RKO (cell line): ENCODE measurements around the gene WASF2.
"Not testable (repeated sequence)": the region's sequence is repeated elsewhere in the genome, so short reads cannot be mapped to it uniquely, and the experiment has no call there.

Experiments used
- DNase-seq: peaks from one replicate; pipeline ENCODE4 v3.0.0-alpha.2; 2016; ENCODE audit warnings: low spot score

Gene WASF2

DNA sequence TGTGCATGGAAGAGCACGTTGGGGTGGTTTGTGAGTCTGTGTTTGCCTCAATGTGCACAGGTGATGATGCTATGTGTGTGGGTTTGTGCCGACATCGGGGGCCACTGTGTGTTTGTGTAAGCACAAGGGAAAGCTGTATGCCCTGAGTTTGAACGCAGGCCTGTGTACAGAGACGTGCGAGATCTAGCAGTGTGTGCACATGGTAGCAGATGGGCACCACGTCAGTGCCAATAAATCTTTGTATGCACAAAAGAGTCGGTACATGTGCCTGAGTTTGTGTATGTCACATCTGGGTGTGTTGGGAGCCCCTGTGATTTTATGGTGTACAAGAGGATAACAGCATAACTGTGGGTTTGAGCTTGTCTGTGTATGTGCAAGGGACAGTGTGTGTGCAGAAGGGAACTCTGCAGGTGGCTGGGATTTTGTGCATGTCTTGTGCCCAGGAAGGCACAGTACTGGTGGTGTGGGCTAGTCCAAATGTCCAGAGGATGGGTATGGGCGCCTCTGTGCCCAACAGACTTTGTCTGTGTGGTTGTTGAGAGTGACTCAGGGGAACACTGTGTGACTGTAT, 32.0 kb upstream of the WASF2 start:
- no peak for DNase-seq

DNA sequence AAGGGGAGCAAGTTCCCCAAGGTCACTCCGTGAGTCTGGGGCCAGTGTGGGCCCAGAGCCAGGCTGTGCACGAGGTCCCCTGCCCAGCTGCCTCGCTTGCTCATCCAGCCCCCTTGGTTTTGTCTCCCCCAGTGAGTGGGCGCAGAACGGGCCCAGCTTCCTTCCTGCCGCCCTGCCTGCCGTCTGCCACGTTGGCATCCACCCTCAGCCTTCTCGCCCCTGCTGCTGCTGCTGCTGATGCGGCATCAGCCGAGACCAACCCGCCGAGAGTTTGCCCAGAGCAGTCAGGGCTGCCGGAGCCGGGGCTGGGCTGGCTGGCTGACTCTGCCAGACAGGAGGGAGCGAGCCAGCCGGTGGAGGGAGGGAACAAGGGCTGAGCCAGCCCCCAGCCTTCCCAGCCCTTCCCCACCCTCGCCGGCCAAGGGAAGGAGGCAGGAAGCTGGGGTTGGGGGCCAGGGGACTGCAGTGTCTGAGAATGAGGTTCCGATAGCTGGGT, 31.4 kb upstream of the WASF2 start:
- DNase-seq = no peak

DNA sequence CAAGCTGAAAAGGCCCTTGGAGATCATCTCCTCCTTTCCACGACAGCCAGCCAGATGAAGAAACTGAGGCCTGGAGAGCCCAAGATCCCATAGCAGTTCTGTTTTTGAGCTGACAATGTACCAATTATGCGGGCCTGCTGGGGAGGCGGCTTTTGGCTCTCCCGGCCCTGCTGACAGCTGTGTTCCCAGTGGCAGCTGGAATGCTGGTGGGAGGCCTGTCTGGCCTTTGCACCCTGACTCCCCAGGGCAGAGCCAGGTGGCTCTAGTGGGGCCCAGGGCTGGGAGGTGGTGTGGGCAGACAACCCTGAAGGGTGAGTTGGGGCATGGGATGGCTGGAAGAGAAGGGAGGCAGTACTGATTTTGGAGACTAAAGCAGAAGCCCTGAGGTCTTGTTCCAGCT, 30.7 kb upstream of the WASF2 start:
- DNase-seq = no peak

DNA sequence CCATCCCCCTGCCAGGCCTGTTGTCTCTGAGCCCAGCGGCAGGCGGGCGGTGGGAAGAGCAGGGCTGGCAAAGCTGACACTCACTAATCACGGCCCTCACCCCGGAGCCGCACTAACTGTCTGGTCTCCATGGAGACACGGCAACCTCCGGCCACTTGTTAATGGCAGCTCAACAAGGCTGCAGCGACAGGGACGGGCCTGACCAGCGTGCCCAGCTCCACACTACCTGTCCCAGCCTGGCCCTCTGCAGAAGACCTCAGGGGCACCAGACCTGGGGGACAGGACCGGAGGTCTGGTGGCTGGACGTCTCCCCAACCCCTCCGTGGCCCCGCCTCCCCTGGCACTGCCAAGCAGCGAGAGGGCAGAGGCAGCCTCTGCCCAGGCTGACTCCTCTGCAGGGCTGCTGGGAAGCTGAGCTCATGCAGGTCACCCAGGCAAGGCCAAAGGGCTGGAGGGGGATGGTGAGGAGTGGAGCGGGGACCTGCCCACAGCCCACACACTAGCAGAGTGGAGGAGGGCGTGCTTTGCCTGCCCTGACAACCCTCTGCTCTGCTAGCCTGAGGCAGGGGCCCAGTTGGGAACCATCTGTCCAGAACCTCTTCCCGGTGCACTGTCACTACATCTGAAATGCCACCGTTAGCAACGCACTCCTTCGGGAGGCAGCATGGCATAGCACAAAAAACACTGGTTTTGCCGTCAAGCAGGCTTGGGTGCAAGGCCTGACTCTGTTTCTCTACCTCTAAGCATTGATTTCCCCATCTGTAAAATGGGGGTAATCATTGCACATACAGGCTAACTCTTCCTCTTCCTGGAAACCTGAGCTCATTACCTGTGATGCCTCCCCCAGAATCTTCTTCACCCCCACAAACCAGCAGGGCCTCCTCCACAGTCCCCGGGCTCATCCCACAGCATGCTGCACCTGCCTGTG, 29.6 kb upstream of the WASF2 start:
- DNase-seq = no peak

DNA sequence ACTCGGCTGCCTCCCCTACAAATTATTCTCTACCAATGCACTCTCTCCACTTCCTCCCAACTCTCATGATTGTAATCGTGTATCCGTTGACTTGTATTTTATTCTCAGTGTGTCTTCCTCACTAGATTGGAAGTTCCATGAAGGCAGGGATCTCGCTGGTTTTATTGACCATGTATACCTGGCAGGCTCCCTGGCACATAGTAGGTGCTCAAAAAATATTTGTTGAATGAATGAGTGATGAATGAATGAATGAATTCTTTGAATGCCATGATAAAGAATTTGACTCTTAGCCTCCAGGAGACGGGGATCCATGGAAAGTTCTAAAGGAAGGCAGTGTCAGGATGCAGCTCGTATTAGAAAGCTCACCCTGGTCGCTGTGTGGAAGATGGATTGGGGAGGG, 28.8 kb upstream of the WASF2 start:
- no peak for DNase-seq

DNA sequence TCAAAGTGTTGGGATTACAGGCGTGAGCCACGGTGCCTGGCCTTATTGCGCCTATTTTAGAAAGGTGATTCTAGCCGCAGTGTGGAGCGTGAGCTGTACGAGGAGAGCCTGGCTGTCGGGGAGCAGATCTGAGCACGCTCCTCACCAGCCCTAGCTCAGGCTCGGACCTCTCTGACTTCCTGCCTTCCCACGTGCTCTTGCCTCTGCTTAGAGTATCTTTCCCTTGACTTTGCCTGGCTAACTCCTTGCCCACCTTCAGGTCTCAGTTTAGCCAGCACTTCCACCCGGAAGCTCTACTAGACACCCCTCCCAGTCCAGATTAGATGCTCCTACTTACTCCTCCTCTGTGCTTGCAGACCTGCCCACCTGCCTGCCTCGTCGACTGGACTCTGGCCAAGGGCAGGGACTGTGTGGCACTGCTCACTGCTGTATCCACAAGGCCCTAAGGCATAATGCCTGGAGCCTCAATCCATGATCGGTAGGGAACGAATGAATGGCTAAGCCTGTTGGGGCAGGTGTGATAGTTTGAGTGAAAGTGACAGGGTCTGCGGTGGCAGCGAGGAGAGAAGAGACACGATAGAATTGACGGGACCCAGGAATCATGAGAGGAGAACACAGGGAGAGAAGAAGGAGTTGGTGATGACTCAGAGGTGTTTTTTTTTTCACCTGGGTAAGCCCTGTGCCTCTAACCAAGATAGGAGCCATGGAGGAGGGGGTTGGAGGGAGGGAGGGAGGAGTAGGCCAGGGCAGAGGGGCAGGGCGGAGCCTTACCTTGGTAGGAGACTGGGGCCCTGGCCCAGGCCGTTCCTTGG, 28.1 kb upstream of the WASF2 start:
- DNase-seq = no peak

DNA sequence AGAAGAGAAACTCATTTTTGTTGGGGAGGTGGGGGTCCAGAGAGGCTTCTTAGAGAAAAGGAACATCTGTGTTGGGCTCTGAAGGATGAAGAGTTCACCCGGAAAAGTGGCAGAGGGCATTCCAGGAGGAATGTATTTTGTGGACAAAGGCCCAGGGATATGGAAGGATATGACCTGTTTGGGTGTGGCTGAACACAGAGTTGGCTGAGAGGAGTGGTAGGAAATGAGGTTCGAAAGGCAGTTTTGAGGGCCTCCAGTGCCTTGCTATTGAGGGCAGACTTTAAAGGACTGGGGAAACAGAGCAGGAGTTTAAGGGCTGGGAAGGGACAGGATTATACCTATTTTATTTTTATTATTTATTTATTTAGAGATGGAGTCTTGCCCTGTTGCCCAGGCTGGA, 27.3 kb upstream of the WASF2 start:
- DNase-seq = no peak

DNA sequence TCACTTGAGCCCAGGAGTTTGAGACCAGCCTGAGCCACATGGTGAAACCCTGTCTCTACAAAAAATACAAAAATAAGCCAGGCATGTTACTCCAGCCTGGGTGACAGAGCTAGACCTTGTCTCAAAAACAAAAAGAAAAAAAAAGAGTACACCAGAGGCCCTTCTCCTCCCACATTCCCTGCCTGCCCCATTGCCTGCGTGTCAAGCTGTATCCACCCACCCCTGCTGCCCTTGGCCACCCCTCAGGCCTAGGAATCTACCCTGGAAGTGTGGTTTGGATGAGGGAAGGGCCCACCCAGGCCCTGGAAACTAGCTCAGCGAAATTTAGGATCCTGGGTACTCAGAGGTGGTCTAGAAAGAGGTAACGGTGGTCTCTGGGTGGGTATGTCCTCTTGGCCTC, 25.7 kb upstream of the WASF2 start:
- no peak for DNase-seq

DNA sequence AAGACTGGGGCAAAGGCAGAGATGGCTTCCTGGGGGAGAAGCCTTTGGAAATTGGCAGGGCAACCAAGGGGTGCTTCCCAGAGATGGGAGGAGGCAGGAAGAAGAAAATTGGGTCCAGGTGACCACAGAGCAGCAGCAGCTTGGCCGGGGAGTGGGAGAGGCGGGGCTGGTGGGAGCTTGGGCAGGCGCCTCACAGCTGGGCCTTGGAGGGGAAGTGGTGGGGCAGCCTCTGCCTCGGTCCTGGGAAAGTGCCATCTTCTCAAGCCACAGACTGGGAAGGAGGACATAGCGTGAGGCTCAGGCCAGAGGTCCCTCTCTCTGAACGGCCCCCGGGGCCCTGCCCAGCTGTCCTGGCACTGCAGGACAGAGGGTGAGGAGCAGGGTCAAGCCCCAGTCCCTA, 24.0 kb upstream of the WASF2 start:
- DNase-seq = no peak

DNA sequence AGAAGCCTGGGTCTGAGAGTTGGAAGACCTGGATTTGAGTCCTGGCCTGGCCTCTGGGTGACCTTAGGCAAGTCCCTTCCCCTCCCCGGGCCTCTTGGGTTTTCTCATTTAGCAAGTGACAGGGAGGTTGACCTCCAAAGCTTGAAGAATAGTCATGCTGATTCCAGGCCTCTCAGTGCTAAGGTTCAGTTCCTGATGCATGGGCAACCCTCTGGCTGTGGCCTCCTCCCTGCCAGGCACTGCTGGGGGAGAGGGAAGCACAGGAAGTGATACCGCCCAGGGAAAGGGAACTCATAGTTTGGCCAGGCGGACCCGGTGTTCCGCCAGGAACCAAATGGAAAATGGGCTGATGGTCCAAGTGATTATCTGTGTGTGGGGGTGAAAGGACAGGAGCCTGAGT, 23.6 kb upstream of the WASF2 start:
- DNase-seq = no peak

DNA sequence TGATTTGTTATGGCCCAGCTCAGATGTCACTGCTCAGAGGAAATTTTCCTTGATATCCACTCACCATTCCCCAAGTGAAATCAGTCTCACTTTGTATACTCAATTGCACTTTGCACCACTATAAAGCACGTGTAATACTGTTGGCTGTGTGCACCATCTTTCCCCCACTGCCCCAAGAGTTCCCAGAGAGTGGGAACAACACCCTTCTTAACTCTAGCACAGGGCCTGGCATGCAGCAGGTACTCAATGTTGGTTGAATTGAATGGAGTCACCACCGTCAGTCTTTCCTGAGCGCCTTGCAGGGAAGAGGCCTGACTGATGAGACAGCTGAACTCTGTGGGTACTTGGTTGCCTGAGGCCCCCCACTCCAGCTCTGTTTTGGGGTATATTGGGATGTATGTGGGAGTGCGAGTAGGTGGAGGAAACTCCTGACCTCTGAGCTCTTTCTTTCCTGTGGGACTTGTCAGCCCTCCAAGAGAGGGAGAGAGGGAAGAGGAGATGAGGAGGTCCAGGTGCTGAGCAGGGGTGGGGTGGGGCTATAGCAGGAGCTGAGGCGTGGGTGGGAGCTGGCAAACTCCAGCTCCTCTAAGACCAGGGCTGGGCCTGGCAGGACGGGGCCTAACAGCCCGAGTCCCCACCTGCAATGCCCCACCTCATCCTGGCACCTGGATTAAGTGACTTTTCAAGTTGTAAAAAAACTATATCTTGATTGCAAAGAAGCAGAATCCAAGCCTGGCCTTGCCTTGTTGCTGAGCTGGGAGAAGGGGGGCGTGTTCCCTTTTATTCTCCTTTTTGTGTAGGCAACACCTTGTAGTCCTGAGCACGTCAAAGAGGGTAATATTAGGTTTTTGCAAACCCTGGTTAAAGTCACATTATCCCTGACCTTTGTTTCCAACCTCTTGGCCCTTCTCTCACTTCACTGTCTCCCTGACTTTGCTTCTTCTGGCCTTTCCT, 19.4 kb upstream of the WASF2 start:
- DNase-seq = no peak

DNA sequence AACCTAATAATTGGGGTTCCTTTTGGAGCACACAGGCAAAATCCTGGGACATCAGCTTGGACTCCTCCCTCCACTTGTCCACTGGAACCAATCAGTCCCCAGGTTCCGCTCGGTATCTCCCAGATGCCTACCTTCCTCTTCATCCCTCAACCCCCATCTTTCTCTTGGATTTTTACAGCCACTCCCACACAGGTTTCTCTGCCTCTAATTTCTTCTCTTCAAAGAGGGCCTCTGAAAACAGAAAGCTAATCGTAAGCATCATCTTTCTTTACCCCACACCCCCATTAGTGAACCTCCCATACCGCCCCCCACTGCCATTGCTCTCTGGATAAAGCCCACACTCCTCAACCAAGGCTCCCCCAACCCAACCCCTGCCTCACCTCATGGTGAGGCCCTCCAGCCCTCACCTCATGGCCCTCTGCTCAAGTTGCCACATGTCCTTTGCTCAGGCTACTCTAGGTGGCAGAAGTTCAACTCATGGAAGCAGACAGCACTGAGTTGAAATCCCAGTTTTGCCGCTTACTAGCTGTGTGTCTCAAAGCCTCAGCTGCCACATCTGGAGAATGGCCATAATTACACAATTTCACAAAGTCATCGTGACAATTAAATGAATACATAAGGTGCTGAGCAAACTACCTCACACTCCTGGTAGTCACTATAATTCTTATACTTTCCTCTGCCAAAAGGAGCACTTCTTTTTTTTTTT, 18.1 kb upstream of the WASF2 start:
- DNase-seq = peak; percentile 30

DNA sequence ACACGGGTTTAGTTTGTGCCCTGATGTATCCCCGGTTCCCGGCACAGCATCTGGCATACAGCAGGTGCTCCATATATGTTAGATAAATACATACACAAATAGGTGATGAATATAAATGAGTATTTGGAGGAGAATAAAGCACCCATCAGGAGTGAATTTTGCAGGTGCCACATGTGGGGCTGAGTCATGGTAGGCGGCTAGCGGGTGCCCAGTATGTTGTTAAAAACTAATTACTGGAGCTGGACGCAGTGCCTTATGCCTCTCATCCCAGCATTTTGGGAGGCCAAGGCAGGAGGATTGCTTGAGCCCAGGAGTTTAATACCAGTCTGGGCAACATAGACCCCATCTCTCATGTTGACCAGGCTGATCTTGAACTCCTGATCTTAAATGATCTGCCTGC, 16.7 kb upstream of the WASF2 start:
- no peak for DNase-seq

DNA sequence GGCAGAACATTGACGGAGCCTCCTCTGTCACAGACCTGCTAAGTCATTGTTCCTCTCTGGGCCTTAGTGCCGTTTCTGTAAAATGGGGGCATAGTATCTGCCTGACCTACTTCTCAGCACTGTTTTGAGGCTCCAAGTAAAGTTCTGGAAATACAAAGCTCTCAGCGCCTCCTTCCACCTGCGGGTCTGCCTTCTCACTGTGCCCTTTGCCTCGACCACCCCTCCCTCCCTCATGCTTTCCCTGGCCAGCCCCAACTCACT, 15.4 kb upstream of the WASF2 start:
- no peak for DNase-seq

DNA sequence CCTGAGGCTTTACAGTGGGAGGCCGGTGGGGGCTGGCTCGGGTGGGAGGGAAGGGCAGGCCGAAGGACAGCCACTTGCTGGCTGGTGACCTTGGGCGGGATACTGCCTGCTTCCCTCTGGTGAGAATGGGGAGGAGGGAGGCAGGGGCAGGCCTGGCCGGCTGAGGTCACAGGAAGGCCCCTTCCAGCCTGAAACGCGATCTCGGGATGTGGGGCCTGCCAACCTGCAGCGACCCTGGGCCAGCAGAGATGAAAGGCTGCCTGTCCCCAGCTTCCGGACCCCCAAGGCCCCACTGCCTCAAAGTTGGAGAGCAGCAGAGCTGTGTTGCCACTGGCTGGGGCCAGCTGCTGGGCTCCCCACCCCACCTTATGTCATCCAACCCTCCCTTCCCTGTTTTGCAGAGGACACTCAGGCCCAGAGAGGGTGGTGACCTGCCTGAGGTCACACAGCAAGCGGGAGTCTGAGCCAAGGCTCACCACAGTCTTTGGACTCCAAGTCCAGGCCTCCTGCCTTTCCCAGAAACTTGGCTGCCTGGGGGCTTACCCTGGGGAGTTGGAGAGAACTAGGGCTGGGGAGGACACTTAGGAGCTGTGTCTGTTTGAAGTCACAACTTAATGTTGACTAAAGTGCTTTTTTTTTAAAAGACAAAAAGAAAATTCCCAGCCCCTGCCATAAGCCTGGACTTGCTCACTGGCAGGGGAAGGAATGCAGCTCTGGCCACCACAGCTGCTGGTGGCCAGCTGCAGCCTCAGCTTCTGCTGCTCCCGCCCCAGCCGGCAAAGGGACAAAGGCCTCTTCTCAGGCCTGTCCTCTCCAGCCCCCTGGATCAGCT, 14.8 kb upstream of the WASF2 start:
- DNase-seq = no peak

DNA sequence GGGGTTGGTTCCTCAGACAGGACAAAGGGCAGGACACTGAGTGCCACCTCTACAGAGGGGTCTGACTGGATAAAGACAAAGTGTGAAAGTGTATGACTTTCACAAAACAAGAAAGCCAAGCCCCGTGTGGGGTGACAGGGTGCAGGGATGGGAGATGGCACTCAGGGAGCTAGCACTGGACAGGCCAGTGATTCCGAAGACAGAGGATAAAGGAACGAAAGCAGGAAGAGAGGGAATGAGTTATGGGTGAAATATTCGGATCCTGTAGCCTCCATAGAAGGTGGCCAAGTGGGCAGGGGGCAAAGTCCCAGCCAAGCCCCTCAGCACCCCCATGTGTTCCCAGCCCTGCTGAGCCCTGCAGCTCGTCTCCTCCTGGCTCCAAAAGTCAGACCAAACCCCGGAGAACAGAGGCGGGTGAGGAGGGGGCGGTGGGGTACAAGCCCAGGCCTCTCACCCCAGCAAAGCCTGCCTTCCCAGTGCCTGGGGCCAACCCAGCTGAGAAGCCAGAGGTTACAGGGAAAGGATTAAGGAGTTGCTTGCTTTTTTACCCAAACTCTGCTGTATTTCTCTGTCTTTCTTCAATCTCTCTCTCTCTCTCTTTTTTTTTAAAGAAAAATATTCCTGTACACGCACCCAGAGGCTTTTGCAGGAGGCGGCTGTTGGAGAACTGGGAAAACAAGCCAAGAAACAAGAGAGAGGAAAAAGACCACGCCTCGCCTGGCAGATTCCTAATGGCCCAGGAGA, 14.0 kb upstream of the WASF2 start:
- DNase-seq = no peak

DNA sequence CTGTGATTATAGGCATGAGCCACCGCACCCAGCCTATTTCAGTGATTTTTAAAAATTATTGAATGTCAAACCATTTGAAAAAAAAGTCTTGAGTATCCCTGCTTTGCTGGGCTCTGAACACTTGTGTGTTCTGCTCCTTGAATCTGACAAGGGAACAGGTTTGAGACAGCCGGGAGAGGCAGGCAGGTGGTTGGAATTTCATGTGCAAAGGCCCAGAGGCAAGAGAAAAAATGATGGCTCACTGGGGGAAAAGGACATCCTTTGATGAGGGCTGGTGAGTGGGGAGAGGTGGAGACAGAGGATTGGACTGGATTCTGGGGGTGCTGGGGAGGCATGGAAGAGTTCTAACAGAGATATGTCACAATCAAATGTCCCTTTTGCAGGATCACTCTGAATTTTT, 13.1 kb upstream of the WASF2 start:
- DNase-seq = no peak

DNA sequence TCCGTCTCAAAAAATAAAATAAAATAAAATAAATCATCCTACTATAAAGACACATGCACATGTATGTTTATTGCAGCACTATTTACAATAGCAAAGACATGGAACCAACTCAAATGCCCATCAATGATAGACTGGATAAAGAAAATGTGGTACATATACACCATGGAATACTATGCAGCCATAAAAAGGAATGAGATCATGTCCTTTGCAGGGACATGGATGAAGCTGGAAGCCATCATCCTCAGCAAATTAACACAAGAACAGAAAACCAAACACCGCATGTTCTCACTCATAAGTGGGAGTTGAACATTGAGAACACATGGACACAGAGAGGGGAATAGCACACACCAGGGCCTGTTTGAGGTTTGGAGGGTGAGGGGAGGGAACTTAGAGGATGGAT, 11.2 kb upstream of the WASF2 start:
- not testable (repeated sequence) for DNase-seq

DNA sequence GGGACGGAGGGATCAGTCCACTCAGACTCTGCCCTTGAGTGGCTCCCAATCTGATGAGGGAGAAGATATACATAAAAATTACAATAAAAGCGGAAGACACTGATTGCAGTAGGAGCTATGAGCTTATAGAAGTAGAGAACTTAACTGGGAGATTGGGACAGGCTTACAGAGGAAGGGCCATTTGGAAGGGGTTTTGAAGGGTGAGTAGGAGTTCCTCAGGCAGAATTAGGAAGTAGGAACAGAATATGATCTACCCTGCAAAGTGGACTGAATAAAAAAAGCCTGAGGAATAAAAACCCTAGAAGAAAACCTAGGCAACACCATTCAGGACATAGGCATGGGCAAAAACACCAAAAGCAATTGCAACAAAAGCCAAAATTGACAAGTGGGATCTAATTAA, 9.2 kb upstream of the WASF2 start:
- DNase-seq = no peak
